HFFc6 (cell line): ENCODE data around the gene CBFA2T2. TPM values are rescaled to one million over a fixed set of nuclear protein-coding genes. Genes with fewer than 3 reads are reported as not detected.

Source experiments
- DNase-seq: peaks from one replicate; pipeline ENCODE4 v3.0.0-alpha.2; 2018
- H3K27ac Mint-ChIP-seq: 2 replicates; pipeline ENCODE4 v1.8.0; 2020; ENCODE audit warnings: mild to moderate bottlenecking, mixed read lengths
- H3K27me3 Mint-ChIP-seq: 2 replicates; pipeline ENCODE4 v1.8.0; 2021; ENCODE audit warnings: mild to moderate bottlenecking, moderate library complexity, mixed read lengths; ENCODE audit not compliant: insufficient read depth
- H3K36me3 Mint-ChIP-seq: 2 replicates; pipeline ENCODE4 v1.8.0; 2021; ENCODE audit warnings: low read depth, mixed read lengths
- H3K4me1 Mint-ChIP-seq: 2 replicates; pipeline ENCODE4 v1.8.0; 2020; ENCODE audit warnings: low read depth, mixed read lengths
- H3K4me3 Mint-ChIP-seq: 2 replicates; pipeline ENCODE4 v1.8.0; 2020; ENCODE audit warnings: mild to moderate bottlenecking, moderate library complexity, mixed read lengths
- H3K9me3 Mint-ChIP-seq: 2 replicates; pipeline ENCODE4 v1.8.0; 2020; ENCODE audit warnings: mild to moderate bottlenecking, mixed read lengths
- total RNA-seq, 6 experiments: library from RNA; stranded (reverse); fragmentation: NEBNext Ultra II Directional; extraction: Animal tissue kit (Norgen Biotek cat#: 25700); gene quantifications; 2 replicates in 1 of 6; 3 replicates in 5 of 6; pipeline ENCODE4 v1.2.3, GENCODE V29; 2021
- TF ChIP-seq, protein P1 (sequence below): fragments of 200-600 bp; sonication (generic); IDR thresholded peaks from 2 replicates; pipeline ENCODE4 v1.5.0; 2021; ENCODE audit warnings: antibody characterized with exemption, mild to moderate bottlenecking

CBFA2T2 gene
- total RNA-seq, 6 experiments from 2014 or later = 7.0 to 9.1 (median 8.0) TPM

DNA sequence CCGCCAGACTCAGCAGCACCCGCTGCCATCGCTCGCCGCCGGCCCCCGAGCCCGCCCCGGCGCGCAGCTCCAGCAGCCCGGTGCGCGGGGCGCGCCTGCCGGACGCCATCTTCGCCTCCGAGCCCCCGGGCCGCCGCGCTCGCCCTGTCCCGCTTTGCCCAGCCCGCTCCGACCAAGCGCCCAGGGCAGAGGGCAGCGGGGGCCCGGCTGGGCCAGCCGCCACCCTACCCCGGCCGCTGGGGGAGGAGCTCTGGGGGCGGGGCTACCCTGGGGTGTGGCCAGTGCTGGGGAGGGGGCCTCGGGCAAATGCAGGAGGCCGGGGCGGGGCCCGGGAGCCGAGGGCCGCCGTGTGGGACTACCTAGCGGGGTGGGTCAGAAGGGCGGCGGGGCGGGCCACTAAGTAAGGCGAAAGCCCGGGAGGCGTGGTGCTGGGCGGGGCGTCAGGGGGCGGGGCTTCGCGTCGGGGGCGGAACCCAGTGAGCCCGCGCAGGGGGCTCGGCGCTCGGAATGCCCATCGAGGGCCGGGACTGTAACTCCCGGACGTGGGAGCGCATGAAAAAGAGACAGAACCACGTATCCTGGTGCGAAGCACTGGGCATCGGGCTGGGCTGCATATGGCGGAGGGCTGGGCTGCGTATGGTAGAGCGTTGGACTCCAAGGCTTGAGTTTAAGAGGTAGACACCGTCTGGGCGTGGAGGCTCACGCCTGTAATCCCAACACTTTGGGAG lies 46.2 kb upstream of the CBFA2T2 start, which contains the start of gene SNTA1:
Gene SNTA1 (minus strand): TSS at position 252 of the 728 bp plus-strand sequence. CDS start 143 bp downstream, at position 109.
- H3K4me3 Mint-ChIP-seq = peak within 1 kb of the TSS; percentile 88
- TF ChIP-seq, protein P1, sequence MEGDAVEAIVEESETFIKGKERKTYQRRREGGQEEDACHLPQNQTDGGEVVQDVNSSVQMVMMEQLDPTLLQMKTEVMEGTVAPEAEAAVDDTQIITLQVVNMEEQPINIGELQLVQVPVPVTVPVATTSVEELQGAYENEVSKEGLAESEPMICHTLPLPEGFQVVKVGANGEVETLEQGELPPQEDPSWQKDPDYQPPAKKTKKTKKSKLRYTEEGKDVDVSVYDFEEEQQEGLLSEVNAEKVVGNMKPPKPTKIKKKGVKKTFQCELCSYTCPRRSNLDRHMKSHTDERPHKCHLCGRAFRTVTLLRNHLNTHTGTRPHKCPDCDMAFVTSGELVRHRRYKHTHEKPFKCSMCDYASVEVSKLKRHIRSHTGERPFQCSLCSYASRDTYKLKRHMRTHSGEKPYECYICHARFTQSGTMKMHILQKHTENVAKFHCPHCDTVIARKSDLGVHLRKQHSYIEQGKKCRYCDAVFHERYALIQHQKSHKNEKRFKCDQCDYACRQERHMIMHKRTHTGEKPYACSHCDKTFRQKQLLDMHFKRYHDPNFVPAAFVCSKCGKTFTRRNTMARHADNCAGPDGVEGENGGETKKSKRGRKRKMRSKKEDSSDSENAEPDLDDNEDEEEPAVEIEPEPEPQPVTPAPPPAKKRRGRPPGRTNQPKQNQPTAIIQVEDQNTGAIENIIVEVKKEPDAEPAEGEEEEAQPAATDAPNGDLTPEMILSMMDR = no peak
- no peaks in the 10 kb centered on the region for H3K36me3 Mint-ChIP-seq
- peak within 1 kb of the TSS; percentile 78 for H3K27ac Mint-ChIP-seq
- H3K9me3 Mint-ChIP-seq = peaks cover 4% of the 10 kb centered on the region; the same call in 1 of the 2 replicates
- peak; percentile 39 for DNase-seq
- H3K27me3 Mint-ChIP-seq = peaks cover 2% of the 10 kb centered on the region; the same call in 1 of the 2 replicates
- peaks cover 21% of the 10 kb centered on the region for H3K4me1 Mint-ChIP-seq

DNA sequence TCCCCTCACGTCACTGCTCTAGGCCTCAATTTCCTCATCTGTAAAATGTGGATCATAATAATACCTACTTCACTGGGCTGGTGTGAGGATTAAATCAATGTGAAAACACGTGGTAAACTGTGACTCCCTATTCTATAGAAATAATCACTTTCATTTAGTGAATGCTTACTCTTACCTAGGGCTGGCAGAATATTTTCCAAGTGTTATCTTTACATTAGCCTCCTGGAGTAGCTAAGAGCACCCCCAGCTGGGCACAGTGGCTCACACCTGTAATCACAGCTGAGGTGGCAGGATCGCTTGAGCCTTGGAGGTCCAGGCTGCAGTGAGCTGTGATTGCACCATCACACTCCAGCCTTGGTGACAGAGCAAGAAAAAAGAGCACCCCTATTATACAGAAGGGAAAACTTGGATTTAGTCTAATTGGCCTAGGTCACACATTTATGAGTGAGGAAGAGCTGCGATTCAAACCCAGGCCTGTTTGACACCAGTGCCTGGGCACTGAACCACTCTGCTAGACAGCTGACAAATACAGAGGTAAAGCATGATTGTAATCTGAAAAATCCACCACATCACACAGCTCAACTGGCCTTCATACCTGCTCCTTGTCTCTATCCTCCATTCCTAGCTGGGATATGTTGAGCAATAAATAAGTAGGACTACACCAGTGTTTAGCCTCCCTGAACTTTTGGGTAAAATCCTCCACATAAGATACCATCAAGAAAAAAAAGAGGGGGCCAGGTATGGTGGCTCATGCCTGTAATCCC lies 44.9 kb upstream of the CBFA2T2 start:
- no peaks in the 10 kb centered on the region for H3K36me3 Mint-ChIP-seq
- peaks cover 21% of the 10 kb centered on the region for H3K4me1 Mint-ChIP-seq
- H3K4me3 Mint-ChIP-seq = peak overlapping the region; percentile 88
- TF ChIP-seq, protein P1 = peak; percentile 54
- DNase-seq = no peak
- H3K9me3 Mint-ChIP-seq = peaks cover 5% of the 10 kb centered on the region; the same call in 1 of the 2 replicates
- H3K27me3 Mint-ChIP-seq = peaks cover 2% of the 10 kb centered on the region; the same call in 1 of the 2 replicates
- peak overlapping the region; percentile 17; the same call in 1 of the 2 replicates for H3K27ac Mint-ChIP-seq

- Mint-ChIP-seq H3K4me3 (no peak overlapping the region), H3K4me1 (peaks cover 25% of the 10 kb centered on the region), H3K9me3 (peaks cover 5% of the 10 kb centered on the region; the same call in 1 of the 2 replicates), H3K27ac (no peak overlapping the region), H3K27me3 (peaks cover 2% of the 10 kb centered on the region; the same call in 1 of the 2 replicates), H3K36me3 (no peaks in the 10 kb centered on the region)
- no peak for DNase-seq
- TF ChIP-seq, protein P1 = no peak
Measured at GRCh38 chr20:33445881-33446625, 43.8 kb upstream of the CBFA2T2 start.

DNA sequence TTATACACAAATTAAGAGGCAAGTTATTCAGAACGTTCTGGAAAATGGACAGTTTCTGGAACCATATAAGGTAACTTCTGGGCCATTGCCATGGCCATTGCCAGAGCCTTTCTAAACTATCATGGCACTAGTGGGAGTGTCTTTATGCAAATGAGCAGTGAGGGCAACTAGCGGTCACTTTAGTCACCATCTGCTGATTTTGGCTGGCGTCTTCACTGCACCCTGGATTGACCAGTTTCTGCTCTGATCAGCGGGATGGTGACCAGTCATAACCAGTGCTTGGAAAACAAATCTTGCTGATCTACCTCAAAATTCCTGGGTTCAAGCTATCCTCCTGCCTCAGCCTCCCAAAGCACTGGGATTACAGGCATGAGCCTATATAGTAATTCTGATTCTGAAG lies 39.0 kb upstream of the CBFA2T2 start:
- H3K27me3 Mint-ChIP-seq = peaks cover 1% of the 10 kb centered on the region; the same call in 1 of the 2 replicates
- no peak for DNase-seq

More for the DNA sequence above, 39.0 kb upstream of the CBFA2T2 start:
- TF ChIP-seq, protein P1 = no peak
- no peak overlapping the region for H3K27ac Mint-ChIP-seq
- no peaks in the 10 kb centered on the region for H3K36me3 Mint-ChIP-seq
- H3K9me3 Mint-ChIP-seq = peaks cover 5% of the 10 kb centered on the region; the same call in 1 of the 2 replicates
- peaks cover 4% of the 10 kb centered on the region; the same call in 1 of the 2 replicates for H3K4me1 Mint-ChIP-seq
- H3K4me3 Mint-ChIP-seq = no peak overlapping the region
